Stimulated activated CD8-positive, alpha-beta memory T cell treated with anti-CD3 and anti-CD28 coated beads, Interleukin-7, amount 100 ng/mL, for 1 hour (primary cell): ENCODE results near the gene PIWIL4.
"Not testable (repeated sequence)": the region's sequence is repeated elsewhere in the genome, so short reads cannot be mapped to it uniquely, and the experiment has no call there.

Source experiments
- DNase-seq, 2 donors: peaks; one replicate each; pipeline ENCODE4 v3.0.0-alpha.2; 2020; ENCODE audit warnings: low read depth in 2 of 2

Gene PIWIL4

DNA sequence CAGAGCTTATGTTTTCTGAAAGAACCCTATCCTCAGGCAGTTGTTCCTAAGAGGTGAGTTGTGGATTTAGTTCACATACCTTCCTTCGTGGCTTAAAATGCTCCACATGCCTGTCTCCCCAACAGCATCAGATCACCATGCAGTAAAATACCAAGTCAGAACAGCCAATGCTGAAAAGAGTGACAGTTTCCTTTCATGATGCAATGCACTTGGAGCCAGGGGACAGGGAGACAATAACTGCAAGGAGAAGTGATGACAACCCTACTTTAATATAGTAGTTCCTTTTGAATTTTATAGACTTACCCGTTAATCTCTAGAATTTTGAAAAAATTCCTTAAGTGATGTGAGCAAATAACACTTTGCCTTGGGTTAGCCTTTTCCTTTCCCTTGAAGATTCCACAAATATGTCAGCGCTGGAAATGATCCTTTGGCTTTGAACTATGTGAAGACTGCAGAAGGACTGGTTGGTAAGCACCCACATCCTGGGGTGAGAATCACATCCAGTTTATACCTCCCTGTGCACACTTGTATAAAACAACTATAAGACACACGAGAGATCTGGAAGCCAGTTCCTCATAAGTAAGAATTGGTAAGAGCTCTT lies 71.2 kb downstream of the PIWIL4 start:
- DNase-seq = no peak

- no peak for DNase-seq
Measured at GRCh38 chr11:94638902-94639373, 71.8 kb downstream of the PIWIL4 start.

GRCh38 chr11:94639901-94640721 lies 72.9 kb downstream of the PIWIL4 start:
- DNase-seq = no peak

DNA sequence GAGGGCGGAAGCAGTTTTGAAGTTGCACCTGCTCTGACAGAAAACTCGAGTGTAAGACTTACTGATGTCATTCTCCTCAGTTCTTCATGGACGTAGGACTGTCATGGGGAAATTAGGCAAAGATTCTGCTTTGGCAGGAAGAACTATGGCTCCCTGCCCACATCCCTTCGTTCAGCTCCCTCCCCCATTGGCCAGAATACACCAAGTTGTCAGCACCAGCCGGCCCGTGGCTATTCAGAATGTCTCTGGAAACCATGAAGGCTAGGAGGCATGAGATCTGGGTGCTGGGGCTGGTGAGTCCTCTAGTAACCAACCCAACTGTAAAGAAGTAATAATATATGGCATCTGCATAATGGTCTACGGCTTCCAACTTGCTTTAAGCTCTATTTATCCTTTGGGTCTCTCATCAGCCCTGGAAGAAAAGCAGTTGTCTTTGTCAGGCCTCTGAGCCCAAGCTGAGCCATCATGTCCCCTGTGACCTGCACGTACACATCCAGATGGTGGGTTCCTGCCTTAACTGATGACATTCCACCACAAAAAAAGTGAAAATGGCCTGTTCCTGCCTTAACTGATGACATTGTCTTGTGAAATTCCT lies 74.1 kb downstream of the PIWIL4 start:
- no peak for DNase-seq

GRCh38 chr11:94643186-94643585 lies 76.0 kb downstream of the PIWIL4 start:
- DNase-seq = not testable (repeated sequence)

DNA sequence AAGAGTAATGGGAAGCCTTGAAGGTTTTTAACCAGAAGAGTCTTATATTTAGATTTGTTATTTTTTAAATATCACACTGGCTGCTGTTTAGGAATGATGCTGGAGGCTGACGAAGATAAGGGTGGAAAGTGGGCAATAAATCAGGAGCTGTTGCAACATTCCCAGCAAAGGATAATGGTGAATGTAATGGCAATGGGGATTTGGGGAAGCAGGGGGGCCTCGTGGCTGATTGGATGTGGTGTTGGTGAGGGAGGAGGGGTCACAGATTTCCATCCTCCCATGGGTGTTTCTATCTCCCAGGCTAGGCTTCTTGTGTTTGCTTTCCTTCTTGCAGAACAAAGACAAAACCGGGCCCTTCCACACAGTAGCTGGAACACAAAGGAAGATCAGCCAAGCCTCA lies 80.8 kb downstream of the PIWIL4 start:
- no peak for DNase-seq

- DNase-seq = no peak
Measured at GRCh38 chr11:94648789-94649188, 81.6 kb downstream of the PIWIL4 start.

DNA sequence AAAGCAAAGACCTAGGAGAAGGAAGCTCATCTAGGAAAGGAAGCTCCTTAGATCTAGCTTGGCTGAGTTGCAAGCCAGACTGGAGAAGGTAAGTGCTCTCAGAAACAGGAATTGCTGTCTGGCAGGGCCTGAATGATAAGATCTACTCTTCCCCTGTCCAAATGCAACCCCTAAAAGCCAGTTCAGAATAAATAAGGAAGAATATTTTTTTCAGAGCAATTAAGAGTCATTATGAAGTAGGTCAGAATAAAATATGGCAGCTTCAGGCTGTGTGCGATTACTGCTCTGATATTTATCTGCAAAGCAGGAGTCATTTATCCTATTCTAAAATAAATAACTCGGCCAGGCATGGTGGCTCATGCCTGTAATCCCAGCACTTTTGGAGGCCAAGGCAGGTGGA lies 82.1 kb downstream of the PIWIL4 start:
- no peak for DNase-seq

- no peak for DNase-seq
Measured at GRCh38 chr11:94649964-94650623, 82.9 kb downstream of the PIWIL4 start.

DNA sequence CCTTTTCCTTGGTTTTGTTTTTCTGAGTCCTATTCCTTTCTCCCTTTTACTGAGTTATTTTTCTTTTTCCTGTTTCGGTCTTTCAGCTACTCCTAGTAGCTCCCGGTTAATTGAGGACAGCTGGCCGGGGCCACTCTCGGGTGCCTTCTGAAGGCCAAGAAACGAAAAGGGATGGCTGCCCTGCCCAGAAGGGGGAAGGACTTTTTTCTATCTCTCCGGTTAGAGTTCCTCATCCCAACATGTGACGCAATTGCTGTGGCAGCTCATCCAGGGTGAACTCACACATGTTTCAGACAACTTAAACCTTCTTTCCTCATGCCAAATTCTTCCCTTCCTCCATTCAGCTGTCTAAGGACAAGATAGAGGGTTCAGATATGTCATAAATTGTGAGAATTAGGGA lies 83.6 kb downstream of the PIWIL4 start:
- no peak for DNase-seq

- no peak for DNase-seq
Measured at GRCh38 chr11:94652735-94653284, 85.6 kb downstream of the PIWIL4 start.

DNA sequence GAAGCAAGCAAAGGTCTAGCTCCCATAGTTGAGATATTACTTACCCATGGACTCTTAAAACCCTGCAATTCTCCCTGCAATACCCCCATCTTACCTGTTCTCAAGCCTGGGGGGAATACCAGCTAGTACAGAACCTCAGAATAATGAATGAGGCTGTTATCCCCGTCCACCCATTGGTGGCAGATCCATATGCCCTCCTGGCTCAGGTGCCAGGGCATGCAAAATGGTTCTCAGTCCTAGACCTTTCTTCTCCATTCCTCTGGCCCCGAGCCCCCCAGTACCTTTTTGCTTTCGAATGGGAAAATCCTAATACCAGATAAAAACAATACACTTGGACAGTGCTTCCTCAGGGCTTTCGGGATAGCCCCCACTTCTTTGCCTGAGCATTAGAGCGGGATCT lies 86.4 kb downstream of the PIWIL4 start:
- DNase-seq = no peak

DNA sequence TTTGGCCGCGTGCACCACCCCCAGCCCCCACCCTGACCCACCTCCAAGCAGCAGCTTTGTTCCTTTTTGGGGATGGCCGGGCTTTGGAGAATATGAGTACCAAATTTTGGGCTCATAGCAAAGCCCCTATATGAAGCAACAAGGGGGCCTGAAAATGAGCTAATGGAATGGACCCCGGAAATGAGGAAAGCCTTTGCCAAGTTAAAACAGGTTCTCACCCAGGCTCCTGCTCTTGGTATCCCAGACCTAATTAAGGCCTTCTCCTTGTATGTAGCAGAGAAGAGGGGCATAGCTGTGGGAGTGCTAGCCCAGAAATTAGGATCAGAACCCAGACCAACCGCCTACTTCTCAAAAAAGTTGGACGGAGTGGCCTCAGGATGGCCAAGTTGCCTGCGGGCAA lies 87.0 kb downstream of the PIWIL4 start:
- DNase-seq = no peak

- no peak for DNase-seq
Measured at GRCh38 chr11:94655291-94655690, 88.1 kb downstream of the PIWIL4 start.

GRCh38 chr11:94655956-94656355 lies 88.8 kb downstream of the PIWIL4 start:
- DNase-seq = no peak

GRCh38 chr11:94656968-94657367 lies 89.8 kb downstream of the PIWIL4 start:
- DNase-seq = no peak

- no peak for DNase-seq
Measured at GRCh38 chr11:94657629-94658028, 90.5 kb downstream of the PIWIL4 start.

- no peak for DNase-seq
Measured at GRCh38 chr11:94658386-94658785, 91.2 kb downstream of the PIWIL4 start.

- DNase-seq = no peak
Measured at GRCh38 chr11:94658888-94659287, 91.7 kb downstream of the PIWIL4 start.

DNA sequence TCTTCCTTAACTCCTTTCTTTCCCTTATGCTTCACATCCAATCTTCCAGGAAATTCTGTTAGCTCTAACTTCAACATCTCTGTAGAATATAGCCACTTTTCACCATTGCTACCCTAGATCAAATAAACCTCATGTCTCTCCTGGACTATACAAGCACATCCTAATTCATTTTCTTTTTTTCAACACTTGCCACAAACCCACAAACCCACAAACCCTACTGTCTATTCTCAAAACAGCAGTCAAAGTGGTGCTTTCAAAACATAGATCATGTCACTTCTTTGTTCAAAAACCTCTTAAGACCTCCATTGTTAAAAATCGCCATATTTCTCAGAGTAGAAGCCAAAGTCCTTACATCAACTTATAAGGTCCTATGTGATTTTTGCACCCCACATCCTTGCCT lies 94.3 kb downstream of the PIWIL4 start:
- DNase-seq = no peak

- no peak for DNase-seq
Measured at GRCh38 chr11:94662065-94662779, 95.1 kb downstream of the PIWIL4 start.
